ENCODE measurements around the gene TOP2B. TPM values are rescaled to one million over a fixed set of nuclear protein-coding genes. Genes with fewer than 3 reads are reported as not detected.

The TOP2B gene
- total and polyA plus RNA-seq, 2 experiments from 2014 or later, result 92.0 to 179 TPM

GRCh38 chr3:25635038-25635437 is 29.7 kb downstream of the TOP2B start (continued):
- TF ChIP-seq ZNF462 (CRISPR knock-in tag; IDR thresholded peaks at IDR 0.05) (no peak), STAT1 (IDR thresholded peaks at IDR 0.05; ENCODE audit: unreplicated experiment) (no peak), EZH2 (IDR thresholded peaks at IDR 0.05; ENCODE audit: low read depth, unreplicated experiment) (no peak), EZH2phosphoT487 (IDR thresholded peaks at IDR 0.05; ENCODE audit: unreplicated experiment) (no peak), ETS1 (IDR thresholded peaks at IDR 0.05) (no peak), CTCF (conservative IDR thresholded peaks at IDR 0.05; ENCODE audit: low read depth in 2 of 2) (no peak), ZNF114 (CRISPR knock-in tag; IDR thresholded peaks at IDR 0.05) (no peak), CREB1 (CRISPR knock-in tag; IDR thresholded peaks at IDR 0.05; ENCODE audit: low read depth) (no peak), POLR2AphosphoS5 (IDR thresholded peaks at IDR 0.05; ENCODE audit: low read depth) (no peak), ZNF331 (CRISPR knock-in tag; IDR thresholded peaks at IDR 0.05; ENCODE audit: low read depth) (no peak)

All from GM23338 (cell line).